HepG2 (cell line): Measurements from ENCODE around the gene CD109. TPM values are rescaled to one million over a fixed set of nuclear protein-coding genes. Genes with fewer than 3 reads are reported as not detected.

ENCODE experiments used
- HNF4G ChIP-seq, 2 experiments: sonication (generic) in 1 of 2; formaldehyde crosslinking in 1 of 2; IDR thresholded peaks; 2 replicates each; pipeline versions ENCODE4 v1.4.0 to v1.6.1; 2011 to 2020; ENCODE audit warnings: borderline replicate concordance in 2 of 2, low read depth in 2 of 2, mild to moderate bottlenecking in 2 of 2, low read length in 1 of 2, missing genetic modification reagents in 1 of 2, moderate library complexity in 1 of 2
- MLLT10 ChIP-seq: sonication (generic); formaldehyde crosslinking; IDR thresholded peaks from 2 replicates; pipeline ENCODE4 v1.4.0; 2020; ENCODE audit warnings: missing genetic modification reagents
- MXI1 ChIP-seq: IDR thresholded peaks from 3 replicates; pipeline ENCODE4 v1.6.1; 2012; ENCODE audit warnings: low read depth, low read length, inconsistent platforms, borderline replicate concordance
- RBM39 ChIP-seq: fragments of 200-400 bp; formaldehyde crosslinking; IDR thresholded peaks from one replicate; pipeline ENCODE4 v1.6.1; 2018; ENCODE audit warnings: antibody characterized with exemption, mild to moderate bottlenecking, low read depth, low read length; ENCODE audit not compliant: poor library complexity, severe bottlenecking
- TOPORS ChIP-seq: sonication (generic); formaldehyde crosslinking; IDR thresholded peaks from 2 replicates; pipeline ENCODE4 v1.8.0; 2023; ENCODE audit warnings: mild to moderate bottlenecking, missing genetic modification reagents
- ZNF644 ChIP-seq: IDR thresholded peaks from 2 replicates; pipeline ENCODE4 v1.6.1; 2016; ENCODE audit warnings: low read depth
- polyA plus RNA-seq, 8 experiments: library from polyadenylated mRNA; depleted of rRNA in 3 of 8; stranded (reverse) in 7 of 8; unstranded in 1 of 8; fragments of >200 nt; fragmentation: Illumina TruSeq in 4 of 8; extraction: Trizol in 4 of 8; gene quantifications; 2 replicates each; pipeline versions ENCODE4 v1.2.1 to v1.2.3, GENCODE V29; 2011 to 2016; ENCODE audit warnings: low read depth in 4 of 8, missing spikeins in 1 of 8, mixed read lengths in 1 of 8; ENCODE audit not compliant: insufficient read depth in 1 of 8
- total RNA-seq, 5 experiments: library from RNA; depleted of rRNA; stranded (reverse); fragments of >200 nt; fragmentation: Illumina TruSeq; extraction: Trizol; gene quantifications; 2 replicates each; pipeline ENCODE4 v1.2.3, GENCODE V29; 2016; ENCODE audit warnings: low read depth in 1 of 5
- TF ChIP-seq, protein P1 (sequence below): sonication (generic); formaldehyde crosslinking; IDR thresholded peaks from 2 replicates; pipeline ENCODE4 v1.5.0; 2020; ENCODE audit warnings: missing genetic modification reagents, mild to moderate bottlenecking, borderline replicate concordance
- TF ChIP-seq, protein P2 (sequence below): sonication (generic); formaldehyde crosslinking; IDR thresholded peaks from 2 replicates; pipeline ENCODE4 v1.4.0; 2020; ENCODE audit warnings: missing genetic modification reagents, borderline replicate concordance
- TF ChIP-seq, protein P3 (sequence below): sonication (generic); formaldehyde crosslinking; IDR thresholded peaks from 2 replicates; pipeline ENCODE4 v1.4.0; 2020; ENCODE audit warnings: missing genetic modification reagents
- TF ChIP-seq, protein P4 (sequence below), 2 experiments: sonication (generic) in 1 of 2; formaldehyde crosslinking in 1 of 2; IDR thresholded peaks; 2 replicates each; pipeline versions ENCODE4 v1.4.0 to v1.6.1; 2018 to 2020; ENCODE audit warnings: missing genetic modification reagents in 2 of 2, borderline replicate concordance in 1 of 2, low read depth in 1 of 2, mild to moderate bottlenecking in 1 of 2, missing biosample characterization in 1 of 2

CD109 gene
- total and polyA plus RNA-seq, 2 of the 13 experiments (the other 11 are each of a cell fraction or from before 2014, with no cell fraction given) = 0.93 to 2.1 TPM

DNA sequence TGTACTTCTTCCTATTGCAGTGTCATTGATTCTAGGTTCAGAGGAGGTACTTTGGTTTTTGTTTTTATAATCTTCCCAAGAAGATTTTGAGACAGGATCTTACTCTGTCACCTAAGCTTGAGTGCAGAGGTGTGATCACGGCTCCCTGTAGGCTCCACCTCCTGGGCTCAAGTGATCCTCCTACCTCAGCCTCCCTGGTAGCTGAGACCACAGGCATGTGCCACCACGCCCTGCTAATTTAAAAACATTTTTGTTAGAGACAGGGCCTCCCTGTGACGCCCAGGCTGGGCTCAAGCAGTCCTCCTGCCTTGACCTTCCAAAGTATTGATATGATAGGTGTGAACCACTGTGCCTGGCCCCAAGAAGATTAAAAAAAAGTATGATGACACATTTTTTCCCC is 38.8 kb upstream of the CD109 start (continued):
- TF ChIP-seq, protein P1, sequence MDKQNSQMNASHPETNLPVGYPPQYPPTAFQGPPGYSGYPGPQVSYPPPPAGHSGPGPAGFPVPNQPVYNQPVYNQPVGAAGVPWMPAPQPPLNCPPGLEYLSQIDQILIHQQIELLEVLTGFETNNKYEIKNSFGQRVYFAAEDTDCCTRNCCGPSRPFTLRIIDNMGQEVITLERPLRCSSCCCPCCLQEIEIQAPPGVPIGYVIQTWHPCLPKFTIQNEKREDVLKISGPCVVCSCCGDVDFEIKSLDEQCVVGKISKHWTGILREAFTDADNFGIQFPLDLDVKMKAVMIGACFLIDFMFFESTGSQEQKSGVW (CRISPR knock-in tag) = no peak
- TF ChIP-seq, protein P2, sequence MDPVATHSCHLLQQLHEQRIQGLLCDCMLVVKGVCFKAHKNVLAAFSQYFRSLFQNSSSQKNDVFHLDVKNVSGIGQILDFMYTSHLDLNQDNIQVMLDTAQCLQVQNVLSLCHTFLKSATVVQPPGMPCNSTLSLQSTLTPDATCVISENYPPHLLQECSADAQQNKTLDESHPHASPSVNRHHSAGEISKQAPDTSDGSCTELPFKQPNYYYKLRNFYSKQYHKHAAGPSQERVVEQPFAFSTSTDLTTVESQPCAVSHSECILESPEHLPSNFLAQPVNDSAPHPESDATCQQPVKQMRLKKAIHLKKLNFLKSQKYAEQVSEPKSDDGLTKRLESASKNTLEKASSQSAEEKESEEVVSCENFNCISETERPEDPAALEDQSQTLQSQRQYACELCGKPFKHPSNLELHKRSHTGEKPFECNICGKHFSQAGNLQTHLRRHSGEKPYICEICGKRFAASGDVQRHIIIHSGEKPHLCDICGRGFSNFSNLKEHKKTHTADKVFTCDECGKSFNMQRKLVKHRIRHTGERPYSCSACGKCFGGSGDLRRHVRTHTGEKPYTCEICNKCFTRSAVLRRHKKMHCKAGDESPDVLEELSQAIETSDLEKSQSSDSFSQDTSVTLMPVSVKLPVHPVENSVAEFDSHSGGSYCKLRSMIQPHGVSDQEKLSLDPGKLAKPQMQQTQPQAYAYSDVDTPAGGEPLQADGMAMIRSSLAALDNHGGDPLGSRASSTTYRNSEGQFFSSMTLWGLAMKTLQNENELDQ = no peak
- TF ChIP-seq ZNF644 (no peak), MLLT10 (CRISPR knock-in tag) (no peak), MXI1 (no peak), HNF4G (IDR thresholded peaks at IDR 0.05; ENCODE audit: borderline replicate concordance, low read depth, low read length) (no peak), HNF4G (CRISPR knock-in tag; IDR thresholded peaks at IDR 0.05; ENCODE audit: borderline replicate concordance, low read depth) (no peak), RBM39 (no peak), TOPORS (CRISPR knock-in tag) (no peak)
- TF ChIP-seq, protein P3, sequence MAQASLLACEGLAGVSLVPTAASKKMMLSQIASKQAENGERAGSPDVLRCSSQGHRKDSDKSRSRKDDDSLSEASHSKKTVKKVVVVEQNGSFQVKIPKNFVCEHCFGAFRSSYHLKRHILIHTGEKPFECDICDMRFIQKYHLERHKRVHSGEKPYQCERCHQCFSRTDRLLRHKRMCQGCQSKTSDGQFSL = no peak
- TF ChIP-seq, protein P4, sequence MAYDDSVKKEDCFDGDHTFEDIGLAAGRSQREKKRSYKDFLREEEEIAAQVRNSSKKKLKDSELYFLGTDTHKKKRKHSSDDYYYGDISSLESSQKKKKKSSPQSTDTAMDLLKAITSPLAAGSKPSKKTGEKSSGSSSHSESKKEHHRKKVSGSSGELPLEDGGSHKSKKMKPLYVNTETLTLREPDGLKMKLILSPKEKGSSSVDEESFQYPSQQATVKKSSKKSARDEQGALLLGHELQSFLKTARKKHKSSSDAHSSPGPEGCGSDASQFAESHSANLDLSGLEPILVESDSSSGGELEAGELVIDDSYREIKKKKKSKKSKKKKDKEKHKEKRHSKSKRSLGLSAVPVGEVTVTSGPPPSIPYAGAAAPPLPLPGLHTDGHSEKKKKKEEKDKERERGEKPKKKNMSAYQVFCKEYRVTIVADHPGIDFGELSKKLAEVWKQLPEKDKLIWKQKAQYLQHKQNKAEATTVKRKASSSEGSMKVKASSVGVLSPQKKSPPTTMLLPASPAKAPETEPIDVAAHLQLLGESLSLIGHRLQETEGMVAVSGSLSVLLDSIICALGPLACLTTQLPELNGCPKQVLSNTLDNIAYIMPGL (CRISPR knock-in tag; IDR thresholded peaks at IDR 0.05; ENCODE audit: borderline replicate concordance in 1 of 2, low read depth in 1 of 2) = no peak
- TF ChIP-seq, all 625 proteins: peak for 0
